Measurements from ENCODE around the gene NRXN3.

The NRXN3 gene

GRCh38 chr14:79745046-79745445, 1574.9 kb downstream of the NRXN3 start:
- POLR2A ChIA-PET: no interaction called here
- Histone ChIP-seq H3K27ac (ENCODE audit: extremely low read depth, low read depth, low read length) (no peak overlapping the region), H3K9me3 (ENCODE audit: control insufficient read depth, insufficient read depth, low read depth, low read length) (no peaks in the 10 kb centered on the region), H3K36me3 (ENCODE audit: control insufficient read depth in 2 of 2, insufficient read depth in 1 of 2, low read length in 2 of 2) (no peaks in the 10 kb centered on the region), H3K4me3 (ENCODE audit: low read depth, low read length) (no peak overlapping the region), H3K4me1 (ENCODE audit: control insufficient read depth, insufficient read depth, low read length) (no peaks in the 10 kb centered on the region)
- CTCF ChIA-PET: no interaction called here
- TF ChIP-seq ZSCAN30 (tag by site-specific recombination; IDR thresholded peaks at IDR 0.05) (no peak), GLIS2 (tag by site-specific recombination; IDR thresholded peaks at IDR 0.05) (no peak), SALL2 (tag by site-specific recombination; IDR thresholded peaks at IDR 0.05; ENCODE audit: borderline replicate concordance) (no peak), GFI1B (tag by site-specific recombination; IDR thresholded peaks at IDR 0.05) (no peak), HOXC10 (CRISPR knock-in tag; IDR thresholded peaks at IDR 0.05) (no peak), ZNF335 (tag by site-specific recombination; conservative IDR thresholded peaks at IDR 0.05) (no peak), PRDM10 (tag by site-specific recombination; IDR thresholded peaks at IDR 0.05) (no peak), ZNF202 (tag by site-specific recombination; IDR thresholded peaks at IDR 0.05; ENCODE audit: borderline replicate concordance) (no peak), ZNF449 (tag by site-specific recombination; IDR thresholded peaks at IDR 0.05) (no peak), OSR2 (tag by site-specific recombination; IDR thresholded peaks at IDR 0.05) (no peak), ZNF391 (tag by site-specific recombination; IDR thresholded peaks at IDR 0.05; ENCODE audit: borderline replicate concordance, low read depth) (no peak), SP2 (tag by site-specific recombination; IDR thresholded peaks at IDR 0.05) (no peak), ZNF292 (tag by site-specific recombination; IDR thresholded peaks at IDR 0.05; ENCODE audit: borderline replicate concordance, low read depth) (no peak), ZBTB7A (tag by site-specific recombination; IDR thresholded peaks at IDR 0.05; ENCODE audit: low read depth) (no peak), ZNF24 (tag by site-specific recombination; IDR thresholded peaks at IDR 0.05) (no peak)
- TF ChIP-seq, protein P1, sequence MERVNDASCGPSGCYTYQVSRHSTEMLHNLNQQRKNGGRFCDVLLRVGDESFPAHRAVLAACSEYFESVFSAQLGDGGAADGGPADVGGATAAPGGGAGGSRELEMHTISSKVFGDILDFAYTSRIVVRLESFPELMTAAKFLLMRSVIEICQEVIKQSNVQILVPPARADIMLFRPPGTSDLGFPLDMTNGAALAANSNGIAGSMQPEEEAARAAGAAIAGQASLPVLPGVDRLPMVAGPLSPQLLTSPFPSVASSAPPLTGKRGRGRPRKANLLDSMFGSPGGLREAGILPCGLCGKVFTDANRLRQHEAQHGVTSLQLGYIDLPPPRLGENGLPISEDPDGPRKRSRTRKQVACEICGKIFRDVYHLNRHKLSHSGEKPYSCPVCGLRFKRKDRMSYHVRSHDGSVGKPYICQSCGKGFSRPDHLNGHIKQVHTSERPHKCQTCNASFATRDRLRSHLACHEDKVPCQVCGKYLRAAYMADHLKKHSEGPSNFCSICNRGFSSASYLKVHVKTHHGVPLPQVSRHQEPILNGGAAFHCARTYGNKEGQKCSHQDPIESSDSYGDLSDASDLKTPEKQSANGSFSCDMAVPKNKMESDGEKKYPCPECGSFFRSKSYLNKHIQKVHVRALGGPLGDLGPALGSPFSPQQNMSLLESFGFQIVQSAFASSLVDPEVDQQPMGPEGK (tag by site-specific recombination; IDR thresholded peaks at IDR 0.05): no peak

DNA sequence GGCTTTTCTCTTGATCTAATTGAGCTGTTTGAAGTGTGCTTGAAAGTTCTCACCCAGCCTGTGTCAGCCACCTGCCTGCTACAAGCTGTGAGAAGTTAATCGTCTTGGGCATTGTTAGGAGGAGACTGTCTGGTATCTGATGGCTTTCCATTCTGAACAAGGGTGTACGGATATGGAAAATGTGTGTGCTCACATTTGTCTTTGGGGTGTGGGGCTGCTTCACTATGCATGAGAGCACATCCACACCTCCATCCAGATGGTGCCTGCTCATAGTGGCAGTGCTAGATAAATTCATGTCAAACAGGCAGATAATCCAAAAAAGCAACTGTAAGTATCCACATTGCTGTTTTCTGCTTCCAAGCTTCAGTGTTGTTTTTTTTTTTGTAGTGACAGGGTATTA, 1578.9 kb downstream of the NRXN3 start:
- no peak overlapping the region for H3K27ac ChIP-seq (ENCODE audit: extremely low read depth, low read depth, low read length)
- H3K36me3 ChIP-seq (ENCODE audit: control insufficient read depth in 2 of 2, insufficient read depth in 1 of 2, low read length in 2 of 2): no peaks in the 10 kb centered on the region
- POLR2A ChIA-PET: no interaction called here
- H3K4me3 ChIP-seq (ENCODE audit: low read depth, low read length): no peak overlapping the region
- CTCF ChIA-PET: interaction anchor here (0.6 to 0.7 kb wide), 3 partner anchors 13 to 16 kb away, joined by 3 to 4 read pairs (median 4); no protein-coding TSS in a partner anchor
- H3K4me1 ChIP-seq (ENCODE audit: control insufficient read depth, insufficient read depth, low read length): no peaks in the 10 kb centered on the region
- no peaks in the 10 kb centered on the region for H3K9me3 ChIP-seq (ENCODE audit: control insufficient read depth, insufficient read depth, low read depth, low read length)
- TF ChIP-seq ZNF600 (tag by site-specific recombination; IDR thresholded peaks at IDR 0.05): no peak
- no peak for TF ChIP-seq ZNF610 (tag by site-specific recombination; IDR thresholded peaks at IDR 0.05; ENCODE audit: borderline replicate concordance)
- TF ChIP-seq ZSCAN16 (tag by site-specific recombination; IDR thresholded peaks at IDR 0.05): no peak
- no peak for TF ChIP-seq ZNF510 (tag by site-specific recombination; IDR thresholded peaks at IDR 0.05; ENCODE audit: insufficient replicate concordance)
- no peak for TF ChIP-seq ZNF404 (tag by site-specific recombination; IDR thresholded peaks at IDR 0.05)
- TF ChIP-seq ZNF530 (tag by site-specific recombination; IDR thresholded peaks at IDR 0.05; ENCODE audit: low read depth): no peak
- no peak for TF ChIP-seq OSR2 (tag by site-specific recombination; IDR thresholded peaks at IDR 0.05)
- no peak for TF ChIP-seq ZNF23 (tag by site-specific recombination; IDR thresholded peaks at IDR 0.05; ENCODE audit: borderline replicate concordance)
- TF ChIP-seq, protein P2, sequence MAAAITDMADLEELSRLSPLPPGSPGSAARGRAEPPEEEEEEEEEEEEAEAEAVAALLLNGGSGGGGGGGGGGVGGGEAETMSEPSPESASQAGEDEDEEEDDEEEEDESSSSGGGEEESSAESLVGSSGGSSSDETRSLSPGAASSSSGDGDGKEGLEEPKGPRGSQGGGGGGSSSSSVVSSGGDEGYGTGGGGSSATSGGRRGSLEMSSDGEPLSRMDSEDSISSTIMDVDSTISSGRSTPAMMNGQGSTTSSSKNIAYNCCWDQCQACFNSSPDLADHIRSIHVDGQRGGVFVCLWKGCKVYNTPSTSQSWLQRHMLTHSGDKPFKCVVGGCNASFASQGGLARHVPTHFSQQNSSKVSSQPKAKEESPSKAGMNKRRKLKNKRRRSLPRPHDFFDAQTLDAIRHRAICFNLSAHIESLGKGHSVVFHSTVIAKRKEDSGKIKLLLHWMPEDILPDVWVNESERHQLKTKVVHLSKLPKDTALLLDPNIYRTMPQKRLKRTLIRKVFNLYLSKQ (tag by site-specific recombination; IDR thresholded peaks at IDR 0.05; ENCODE audit: borderline replicate concordance): no peak
- TF ChIP-seq ZNF280C (tag by site-specific recombination; IDR thresholded peaks at IDR 0.05): no peak
